Measurements from ENCODE around the gene COPRS.

Gene COPRS

GRCh38 chr17:31808521-31809050 lies 50.5 kb downstream of the COPRS start:
- DNase-seq (ENCODE audit: low read depth), result no peak

- no peak for DNase-seq (ENCODE audit: low read depth)
These were observed 51.2 kb downstream of the COPRS start for GRCh38 chr17:31807846-31808245.

- DNase-seq (ENCODE audit: low read depth), result no peak
These were observed 52.1 kb downstream of the COPRS start for GRCh38 chr17:31806921-31807320.

- no peak for DNase-seq (ENCODE audit: low read depth)
These were observed 55.4 kb downstream of the COPRS start for GRCh38 chr17:31803494-31804213.

- no peak for DNase-seq (ENCODE audit: low read depth)
These were observed 56.5 kb downstream of the COPRS start for GRCh38 chr17:31802502-31802901.
